Neural progenitor cell (in vitro differentiated cells): Measurements from ENCODE around the gene BTBD18. TPM values are rescaled to one million over a fixed set of nuclear protein-coding genes. Genes with fewer than 3 reads are reported as not detected.
A peak's percentile ranks its signal among the peaks of the same experiment; 100 is the strongest.

Experiments
- DNase-seq: peaks from one replicate; pipeline ENCODE4 v3.0.0-alpha.2; 2016; ENCODE audit warnings: low spot score
- H2AFZ ChIP-seq: fragments of 200-600 bp; sonication (generic); replicated peaks from 2 replicates; pipeline ENCODE4 v1.6.1; 2016; ENCODE audit warnings: antibody characterized with exemption
- H3F3A ChIP-seq: fragments of 200-600 bp; sonication (generic); 2 replicates; pipeline ENCODE4 v1.6.1; 2016; ENCODE audit warnings: antibody characterized with exemption, low read depth
- H3K27ac ChIP-seq: fragments of 200-600 bp; sonication (generic); 2 replicates; pipeline ENCODE4 v1.5.1; 2016; ENCODE audit warnings: mild to moderate bottlenecking
- H3K27me3 ChIP-seq: fragments of 200-600 bp; sonication (generic); 2 replicates; pipeline ENCODE4 v1.6.1; 2016; ENCODE audit warnings: mild to moderate bottlenecking, moderate library complexity
- H3K36me3 ChIP-seq: fragments of 200-600 bp; sonication (generic); 2 replicates; pipeline ENCODE4 v1.5.1; 2016
- H3K4me1 ChIP-seq: fragments of 200-600 bp; sonication (generic); 2 replicates; pipeline ENCODE4 v1.6.1; 2016; ENCODE audit warnings: mixed run types
- H3K4me2 ChIP-seq: fragments of 200-600 bp; sonication (generic); 2 replicates; pipeline ENCODE4 v1.6.1; 2016
- H3K4me3 ChIP-seq: fragments of 200-600 bp; sonication (generic); 2 replicates; pipeline ENCODE4 v1.5.1; 2016
- H3K79me2 ChIP-seq: fragments of 200-600 bp; sonication (generic); 2 replicates; pipeline ENCODE4 v1.6.1; 2016; ENCODE audit warnings: low read depth
- H3K9ac ChIP-seq: fragments of 200-600 bp; sonication (generic); 2 replicates; pipeline ENCODE4 v1.6.1; 2016
- H3K9me3 ChIP-seq: fragments of 200-600 bp; sonication (generic); 2 replicates; pipeline ENCODE4 v1.5.1; 2016; ENCODE audit warnings: low read depth
- H4K20me1 ChIP-seq: fragments of 200-600 bp; sonication (generic); 2 replicates; pipeline ENCODE4 v1.6.1; 2016; ENCODE audit warnings: low read depth
- H3K27ac Mint-ChIP-seq: 3 replicates; pipeline ENCODE4 v1.8.0; 2021; ENCODE audit warnings: mixed read lengths
- H3K27me3 Mint-ChIP-seq: 2 replicates; pipeline ENCODE4 v1.8.0; 2022; ENCODE audit warnings: low read depth, mild to moderate bottlenecking, inconsistent platforms, moderate library complexity, mixed read lengths; ENCODE audit not compliant: insufficient read depth
- H3K36me3 Mint-ChIP-seq: 3 replicates; pipeline ENCODE4 v1.8.0; 2021; ENCODE audit warnings: mixed read lengths
- H3K4me1 Mint-ChIP-seq: 3 replicates; pipeline ENCODE4 v1.8.0; 2021; ENCODE audit warnings: mixed read lengths
- H3K4me3 Mint-ChIP-seq: 3 replicates; pipeline ENCODE4 v1.8.0; 2021; ENCODE audit warnings: mild to moderate bottlenecking, moderate library complexity, mixed read lengths
- H3K9me3 Mint-ChIP-seq: 3 replicates; pipeline ENCODE4 v1.8.0; 2020; ENCODE audit warnings: mixed read lengths
- CTCF ChIP-seq: fragments of 200-600 bp; sonication (generic); IDR thresholded peaks from 2 replicates; pipeline ENCODE4 v1.5.1; 2017; ENCODE audit warnings: antibody characterized with exemption, mild to moderate bottlenecking
- EZH2 ChIP-seq: fragments of 200-600 bp; sonication (generic); IDR thresholded peaks from 2 replicates; pipeline ENCODE4 v1.6.1; 2017; ENCODE audit warnings: antibody characterized with exemption, mild to moderate bottlenecking, moderate library complexity
- EZH2phosphoT487 ChIP-seq: fragments of 200-600 bp; sonication (generic); IDR thresholded peaks from 2 replicates; pipeline ENCODE4 v1.6.1; 2017; ENCODE audit warnings: antibody characterized with exemption
- total RNA-seq: library from RNA; depleted of rRNA; stranded (reverse); fragments of >200 nt; gene quantifications from 2 replicates; pipeline ENCODE4 v1.2.3, GENCODE V29; 2015; ENCODE audit warnings: low replicate concordance

BTBD18 gene
- total RNA-seq, 1 donor from 2014 or later = not detected

GRCh38 chr11:57746920-57747319, 4.7 kb downstream of the BTBD18 start:
- H3K9me3 ChIP-seq = no peaks in the 10 kb centered on the region
- no peak overlapping the region for H3K4me3 Mint-ChIP-seq
- H4K20me1 ChIP-seq = no peaks in the 10 kb centered on the region
- peaks cover 12% of the 10 kb centered on the region for H3K4me1 Mint-ChIP-seq
- H3K27me3 Mint-ChIP-seq = no peaks in the 10 kb centered on the region
- peaks cover 4% of the 10 kb centered on the region for H3K36me3 ChIP-seq
- no peak overlapping the region for H3K9ac ChIP-seq
- H2AFZ ChIP-seq = no peak overlapping the region
- peaks cover 27% of the 10 kb centered on the region for H3K36me3 Mint-ChIP-seq
- TF ChIP-seq EZH2phosphoT487 = no peak
- TF ChIP-seq EZH2 = no peak
- no peak for TF ChIP-seq CTCF
- no peak overlapping the region for H3K27ac ChIP-seq
- H3K79me2 ChIP-seq = peaks cover 19% of the 10 kb centered on the region
- DNase-seq = no peak
- H3K27ac Mint-ChIP-seq = no peak overlapping the region
- no peaks in the 10 kb centered on the region for H3K27me3 ChIP-seq
- no peaks in the 10 kb centered on the region for H3K9me3 Mint-ChIP-seq
- no peak overlapping the region for H3K4me2 ChIP-seq
- no peak overlapping the region for H3K4me3 ChIP-seq
- H3K4me1 ChIP-seq = peaks cover 7% of the 10 kb centered on the region
- peaks cover 33% of the 10 kb centered on the region for H3F3A ChIP-seq

DNA sequence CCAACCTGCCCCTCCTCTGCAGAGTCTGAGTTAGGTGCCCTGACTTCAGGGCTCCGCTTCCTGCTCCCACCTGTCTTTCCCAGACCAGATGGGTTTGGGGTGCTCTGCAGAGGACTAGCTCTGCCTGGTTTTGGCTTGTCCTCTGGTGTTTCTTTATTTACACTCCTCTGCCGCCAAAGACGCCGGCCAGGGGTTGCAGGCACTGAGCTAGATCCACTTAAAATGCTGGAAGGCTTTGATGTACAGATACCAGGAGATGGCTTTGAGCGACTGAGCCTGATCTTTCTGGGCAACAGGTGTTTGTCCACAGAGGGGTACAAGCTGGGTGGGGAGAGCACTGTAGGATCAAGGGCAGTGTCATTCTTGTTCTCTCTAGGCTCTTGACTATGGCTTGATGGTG, 6.4 kb downstream of the BTBD18 start:
- Histone ChIP-seq H3K4me3 (no peak overlapping the region), H3F3A (peaks cover 30% of the 10 kb centered on the region), H3K36me3 (peaks cover 4% of the 10 kb centered on the region), H2AFZ (no peak overlapping the region), H3K4me1 (peaks cover 7% of the 10 kb centered on the region), H3K27me3 (no peaks in the 10 kb centered on the region), H3K79me2 (peaks cover 24% of the 10 kb centered on the region), H4K20me1 (no peaks in the 10 kb centered on the region), H3K9me3 (no peaks in the 10 kb centered on the region), H3K4me2 (no peak overlapping the region), H3K9ac (no peak overlapping the region), H3K27ac (no peak overlapping the region)
- peaks cover 27% of the 10 kb centered on the region for H3K36me3 Mint-ChIP-seq
- DNase-seq = no peak
- TF ChIP-seq CTCF (no peak), EZH2 (no peak), EZH2phosphoT487 (no peak)
- no peaks in the 10 kb centered on the region for H3K9me3 Mint-ChIP-seq
- H3K4me1 Mint-ChIP-seq = peaks cover 15% of the 10 kb centered on the region
- H3K4me3 Mint-ChIP-seq = no peak overlapping the region
- H3K27ac Mint-ChIP-seq = no peak overlapping the region
- peaks cover 2% of the 10 kb centered on the region for H3K27me3 Mint-ChIP-seq

- Mint-ChIP-seq H3K4me1 (peaks cover 15% of the 10 kb centered on the region), H3K9me3 (no peaks in the 10 kb centered on the region), H3K27me3 (peaks cover 2% of the 10 kb centered on the region), H3K27ac (no peak overlapping the region), H3K36me3 (peaks cover 27% of the 10 kb centered on the region), H3K4me3 (peak overlapping the region; percentile 42)
- TF ChIP-seq CTCF (no peak), EZH2phosphoT487 (no peak), EZH2 (no peak)
- Histone ChIP-seq H3F3A (peaks cover 39% of the 10 kb centered on the region), H2AFZ (no peak overlapping the region), H3K79me2 (peaks cover 24% of the 10 kb centered on the region), H3K9ac (no peak overlapping the region), H3K27me3 (no peaks in the 10 kb centered on the region), H3K27ac (no peak overlapping the region), H4K20me1 (no peaks in the 10 kb centered on the region), H3K4me2 (no peak overlapping the region), H3K4me1 (peaks cover 7% of the 10 kb centered on the region), H3K36me3 (peaks cover 4% of the 10 kb centered on the region), H3K9me3 (no peaks in the 10 kb centered on the region), H3K4me3 (no peak overlapping the region)
- DNase-seq = no peak
These were observed 7.3 kb downstream of the BTBD18 start for GRCh38 chr11:57744357-57744756.
